ENCODE results near the gene GRIN3A.

DNA sequence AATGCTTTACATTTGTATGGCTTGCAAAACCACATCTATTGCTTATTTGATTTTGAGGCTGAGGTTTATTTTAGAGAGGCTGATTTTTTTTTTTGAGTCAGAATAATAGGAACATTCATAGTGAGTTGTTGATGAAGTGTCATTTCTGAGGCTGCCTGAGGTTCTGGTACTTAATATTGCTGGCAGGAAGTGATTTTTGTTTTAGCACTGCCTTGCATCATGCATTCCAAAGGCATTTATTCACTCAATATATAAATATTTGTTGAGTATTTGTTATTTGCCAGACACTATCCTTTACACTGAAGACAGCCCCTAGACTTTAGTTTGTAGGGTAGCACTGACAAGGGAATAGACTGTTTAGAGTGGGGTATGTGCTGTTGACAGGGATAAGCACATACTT is 202.1 kb downstream of the GRIN3A start:
- TF ChIP-seq, protein P1, sequence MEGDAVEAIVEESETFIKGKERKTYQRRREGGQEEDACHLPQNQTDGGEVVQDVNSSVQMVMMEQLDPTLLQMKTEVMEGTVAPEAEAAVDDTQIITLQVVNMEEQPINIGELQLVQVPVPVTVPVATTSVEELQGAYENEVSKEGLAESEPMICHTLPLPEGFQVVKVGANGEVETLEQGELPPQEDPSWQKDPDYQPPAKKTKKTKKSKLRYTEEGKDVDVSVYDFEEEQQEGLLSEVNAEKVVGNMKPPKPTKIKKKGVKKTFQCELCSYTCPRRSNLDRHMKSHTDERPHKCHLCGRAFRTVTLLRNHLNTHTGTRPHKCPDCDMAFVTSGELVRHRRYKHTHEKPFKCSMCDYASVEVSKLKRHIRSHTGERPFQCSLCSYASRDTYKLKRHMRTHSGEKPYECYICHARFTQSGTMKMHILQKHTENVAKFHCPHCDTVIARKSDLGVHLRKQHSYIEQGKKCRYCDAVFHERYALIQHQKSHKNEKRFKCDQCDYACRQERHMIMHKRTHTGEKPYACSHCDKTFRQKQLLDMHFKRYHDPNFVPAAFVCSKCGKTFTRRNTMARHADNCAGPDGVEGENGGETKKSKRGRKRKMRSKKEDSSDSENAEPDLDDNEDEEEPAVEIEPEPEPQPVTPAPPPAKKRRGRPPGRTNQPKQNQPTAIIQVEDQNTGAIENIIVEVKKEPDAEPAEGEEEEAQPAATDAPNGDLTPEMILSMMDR (conservative IDR thresholded peaks at IDR 0.05; ENCODE audit: low read length): no peak
- TF ChIP-seq EZH2phosphoT487 (IDR thresholded peaks at IDR 0.05; ENCODE audit: borderline replicate concordance): no peak

Data from Loucy (cell line).